Measurements from ENCODE around the gene FAM210B. TPM values are rescaled to one million over a fixed set of nuclear protein-coding genes. Genes with fewer than 3 reads are reported as not detected.

FAM210B gene
- total RNA-seq, 2 experiments from 2014 or later: 3.7 to 4.5 TPM

DNA sequence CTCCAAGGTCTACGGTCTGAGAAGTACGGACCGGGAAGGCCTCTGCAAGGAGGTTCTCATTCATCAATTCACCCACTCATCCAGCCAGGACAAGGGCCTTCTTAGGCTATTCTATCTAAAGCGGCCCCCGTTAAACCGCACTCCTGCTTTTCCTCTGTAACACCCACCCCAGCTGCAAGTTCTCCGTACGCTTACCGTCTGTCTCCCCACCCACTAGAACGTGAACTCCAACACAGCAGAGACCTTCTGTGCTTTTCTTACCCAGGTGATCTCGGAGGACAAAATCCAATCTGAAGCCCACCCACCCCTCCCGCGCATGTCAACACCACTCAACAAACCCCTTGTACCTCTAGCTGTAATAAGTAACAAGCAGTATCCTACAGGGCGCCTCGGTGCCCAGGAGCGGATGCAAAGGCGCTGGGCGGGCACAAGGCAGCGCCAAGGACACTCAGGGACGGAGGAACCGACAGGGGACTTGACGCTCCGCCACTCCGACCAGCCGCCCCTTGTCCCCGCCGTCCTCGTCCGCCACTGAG is 32.9 kb downstream of the FAM210B start:
- DNase-seq: no peak
- TF ChIP-seq, protein P1, sequence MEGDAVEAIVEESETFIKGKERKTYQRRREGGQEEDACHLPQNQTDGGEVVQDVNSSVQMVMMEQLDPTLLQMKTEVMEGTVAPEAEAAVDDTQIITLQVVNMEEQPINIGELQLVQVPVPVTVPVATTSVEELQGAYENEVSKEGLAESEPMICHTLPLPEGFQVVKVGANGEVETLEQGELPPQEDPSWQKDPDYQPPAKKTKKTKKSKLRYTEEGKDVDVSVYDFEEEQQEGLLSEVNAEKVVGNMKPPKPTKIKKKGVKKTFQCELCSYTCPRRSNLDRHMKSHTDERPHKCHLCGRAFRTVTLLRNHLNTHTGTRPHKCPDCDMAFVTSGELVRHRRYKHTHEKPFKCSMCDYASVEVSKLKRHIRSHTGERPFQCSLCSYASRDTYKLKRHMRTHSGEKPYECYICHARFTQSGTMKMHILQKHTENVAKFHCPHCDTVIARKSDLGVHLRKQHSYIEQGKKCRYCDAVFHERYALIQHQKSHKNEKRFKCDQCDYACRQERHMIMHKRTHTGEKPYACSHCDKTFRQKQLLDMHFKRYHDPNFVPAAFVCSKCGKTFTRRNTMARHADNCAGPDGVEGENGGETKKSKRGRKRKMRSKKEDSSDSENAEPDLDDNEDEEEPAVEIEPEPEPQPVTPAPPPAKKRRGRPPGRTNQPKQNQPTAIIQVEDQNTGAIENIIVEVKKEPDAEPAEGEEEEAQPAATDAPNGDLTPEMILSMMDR (IDR thresholded peaks at IDR 0.05): no peak
- H3K4me3 Mint-ChIP-seq: no peak overlapping the region
- no peaks in the 10 kb centered on the region for H3K9me3 Mint-ChIP-seq
- H3K27ac Mint-ChIP-seq: no peak overlapping the region
- no peaks in the 10 kb centered on the region for H3K27me3 Mint-ChIP-seq
- peaks cover 61% of the 10 kb centered on the region for H3K36me3 Mint-ChIP-seq (ENCODE audit: low read depth)
- H3K4me1 Mint-ChIP-seq (ENCODE audit: low read depth): peaks cover 31% of the 10 kb centered on the region
- ChIA-PET POLR2A (interaction anchor here (0.6 to 3.3 kb wide), 8 partner anchors 18 to 78 kb away, joined by 3 to 16 read pairs (median 4); partner anchors contain the start of genes CASS4, FAM210B and RTF2), CTCF (interaction anchor here (0.8 to 1.9 kb wide), 5 partner anchors 10 to 33 kb away, joined by 3 to 7 read pairs (median 4); partner anchors contain the start of gene CASS4)
- intact Hi-C loops (cut with micrococcal nuclease): loop anchor here (5.0 kb wide), 1 partner anchor 76 kb away; the partner anchor contains the start of gene RTF2
- peak; percentile 37 for ATAC-seq

DNA sequence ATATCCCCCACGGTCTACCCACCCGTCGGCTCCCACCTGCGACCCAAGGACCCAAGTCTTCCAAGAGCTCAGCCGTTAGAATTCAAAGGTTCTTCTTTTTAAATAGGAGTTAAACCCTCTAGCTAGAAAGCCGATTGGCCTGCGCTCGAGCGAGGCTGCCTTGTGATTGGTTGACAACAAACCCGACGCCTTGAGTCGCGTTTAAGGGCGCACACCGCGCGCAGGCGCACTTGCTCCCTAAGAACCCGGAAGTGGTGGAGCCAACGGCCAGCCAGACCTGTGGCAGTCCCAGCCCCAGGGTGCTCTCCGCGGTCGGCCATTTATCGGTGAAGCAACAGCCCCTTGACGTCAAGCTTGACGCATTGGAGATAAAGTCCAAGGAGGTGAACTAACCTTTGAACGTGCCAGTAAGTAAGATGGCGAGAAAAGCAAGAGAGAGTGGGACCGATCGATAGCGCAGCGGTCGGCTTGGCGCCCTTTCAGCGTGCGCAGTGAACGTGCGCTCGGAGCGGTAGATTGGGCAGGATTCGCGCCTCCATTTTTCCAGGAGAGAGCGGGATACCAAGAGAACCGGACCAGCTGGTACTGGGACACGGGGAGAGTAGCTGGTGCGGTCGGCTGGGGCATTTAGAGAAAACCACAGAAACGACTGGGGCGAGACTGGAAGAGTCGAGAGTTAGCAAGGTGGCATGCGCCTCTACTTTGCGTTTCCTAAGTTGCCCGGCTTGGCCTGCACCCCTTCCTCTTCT is 33.5 kb downstream of the FAM210B start, which contains the start of the genes AURKA and CSTF1:
TSS of gene AURKA (minus strand) at position 84 of the 749 bp plus-strand sequence. CDS start 4,018 bp downstream, outside the sequence.
TSS of gene CSTF1 (plus strand) at position 514 of the 749 bp plus-strand sequence. CDS start 2,908 bp downstream, outside the sequence.
- DNase-seq: peak; percentile 99
- H3K4me1 Mint-ChIP-seq (ENCODE audit: low read depth): peaks cover 31% of the 10 kb centered on the region
- ChIA-PET POLR2A (interaction anchor here (0.6 to 3.3 kb wide), 7 partner anchors 20 to 77 kb away, joined by 3 to 16 read pairs (median 4); partner anchors contain the start of genes CASS4, FAM210B and RTF2), CTCF (interaction anchor here (0.8 to 1.9 kb wide), 7 partner anchors 10 to 957 kb away, joined by 3 to 7 read pairs (median 3); partner anchors contain the start of gene CASS4)
- no peak within 1 kb of the TSS for H3K4me3 Mint-ChIP-seq
- TF ChIP-seq, protein P1 (IDR thresholded peaks at IDR 0.05): no peak
- H3K36me3 Mint-ChIP-seq (ENCODE audit: low read depth): peaks cover 65% of the 10 kb centered on the region
- no peak within 1 kb of the TSS for H3K27ac Mint-ChIP-seq
- H3K27me3 Mint-ChIP-seq: no peaks in the 10 kb centered on the region
- no peaks in the 10 kb centered on the region for H3K9me3 Mint-ChIP-seq
- intact Hi-C loops (cut with micrococcal nuclease): loop anchor here (5.0 kb wide), 1 partner anchor 75 kb away; the partner anchor contains the start of gene RTF2
- ATAC-seq: peak; percentile 92

- Mint-ChIP-seq H3K27me3 (no peaks in the 10 kb centered on the region), H3K4me3 (no peak overlapping the region), H3K36me3 (ENCODE audit: low read depth) (peaks cover 66% of the 10 kb centered on the region), H3K27ac (no peak overlapping the region), H3K9me3 (no peaks in the 10 kb centered on the region), H3K4me1 (ENCODE audit: low read depth) (peaks cover 31% of the 10 kb centered on the region)
- CTCF ChIA-PET: interaction anchor here (1.1 to 1.9 kb wide), 6 partner anchors 19 to 956 kb away, joined by 3 to 7 read pairs (median 3); partner anchors contain the start of gene CASS4
- intact Hi-C loops (cut with micrococcal nuclease): loop anchor here (5.0 kb wide), 1 partner anchor 74 kb away; the partner anchor contains the start of gene RTF2
- TF ChIP-seq, protein P1 (IDR thresholded peaks at IDR 0.05): no peak
- POLR2A ChIA-PET: interaction anchor here (0.5 to 3.3 kb wide), 8 partner anchors 12 to 643 kb away, joined by 3 to 16 read pairs (median 4); partner anchors contain the start of genes CASS4 and RTF2
- ATAC-seq: no peak
- peak; percentile 28 for DNase-seq
These were observed 34.2 kb downstream of the FAM210B start for GRCh38 chr20:56392881-56393482.

- no peaks in the 10 kb centered on the region for H3K9me3 Mint-ChIP-seq
- CTCF ChIA-PET: interaction anchor here (1.1 to 1.9 kb wide), 4 partner anchors 18 to 956 kb away, joined by 3 to 5 read pairs (median 3); partner anchors contain the start of gene CASS4
- H3K27ac Mint-ChIP-seq: no peak overlapping the region
- intact Hi-C loops (cut with micrococcal nuclease): loop anchor here (5.0 kb wide), 1 partner anchor 74 kb away; the partner anchor contains the start of gene RTF2
- no peaks in the 10 kb centered on the region for H3K27me3 Mint-ChIP-seq
- DNase-seq (no peak), ATAC-seq (no peak)
- POLR2A ChIA-PET: interaction anchor here (0.5 to 3.3 kb wide), 4 partner anchors 11 to 642 kb away, joined by 4 to 16 read pairs (median 4); partner anchors contain the start of gene CASS4
- no peak overlapping the region for H3K4me3 Mint-ChIP-seq
- TF ChIP-seq, protein P1 (IDR thresholded peaks at IDR 0.05): no peak
- peaks cover 66% of the 10 kb centered on the region for H3K36me3 Mint-ChIP-seq (ENCODE audit: low read depth)
- peaks cover 31% of the 10 kb centered on the region for H3K4me1 Mint-ChIP-seq (ENCODE audit: low read depth)
These were observed 34.9 kb downstream of the FAM210B start for GRCh38 chr20:56393653-56394052.
